IPS-11a (cell line): ENCODE data around the gene CHRD.

Source experiments
- H3K4me3 ChIP-seq: one replicate; pipeline ENCODE4 v1.5.1; 2013; ENCODE audit warnings: low read depth, low read length, control low read depth

The CHRD gene

DNA sequence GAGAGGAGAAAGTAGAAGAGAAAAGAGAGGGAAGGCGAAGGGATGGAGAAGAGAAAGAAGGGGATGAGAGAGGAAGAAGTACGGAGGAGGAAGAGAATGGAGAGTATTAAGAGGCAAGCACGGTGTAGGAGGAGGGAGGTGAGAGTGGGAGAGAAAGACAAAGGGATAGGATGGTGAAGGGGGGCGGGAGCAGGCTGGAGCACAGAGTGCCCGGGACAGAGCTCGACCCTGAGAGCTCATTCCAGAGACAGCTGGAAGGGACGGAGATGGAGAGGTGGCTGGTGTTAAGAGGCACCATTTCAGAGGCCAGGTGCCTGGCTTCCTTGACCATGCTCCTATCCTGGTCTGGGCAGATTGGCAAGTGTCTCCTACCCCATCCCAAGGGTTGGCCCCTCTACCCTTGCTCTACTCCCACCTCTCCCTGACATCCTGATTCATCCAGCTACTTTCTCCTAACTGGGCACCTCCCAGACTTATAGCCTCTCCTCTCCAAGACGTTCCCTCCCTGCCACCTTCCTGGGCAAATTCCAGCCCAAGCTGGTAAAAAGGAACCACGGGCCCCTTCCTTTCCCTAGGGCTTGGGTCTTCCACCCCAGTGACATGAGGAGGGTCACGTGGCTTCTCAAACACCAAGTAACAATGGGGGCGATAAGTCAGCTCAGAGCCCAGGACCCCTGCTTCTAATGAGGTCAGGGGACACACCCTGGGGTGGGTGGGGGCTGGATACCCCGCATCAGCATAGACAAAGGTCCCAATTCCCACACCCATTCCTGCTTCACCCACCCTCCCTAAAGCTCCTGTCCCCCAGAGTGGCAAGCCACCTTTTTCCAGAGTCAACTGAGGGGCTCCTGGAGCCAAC lies 19.6 kb upstream of the CHRD start:
- peak overlapping the region; percentile 87 for H3K4me3 ChIP-seq

DNA sequence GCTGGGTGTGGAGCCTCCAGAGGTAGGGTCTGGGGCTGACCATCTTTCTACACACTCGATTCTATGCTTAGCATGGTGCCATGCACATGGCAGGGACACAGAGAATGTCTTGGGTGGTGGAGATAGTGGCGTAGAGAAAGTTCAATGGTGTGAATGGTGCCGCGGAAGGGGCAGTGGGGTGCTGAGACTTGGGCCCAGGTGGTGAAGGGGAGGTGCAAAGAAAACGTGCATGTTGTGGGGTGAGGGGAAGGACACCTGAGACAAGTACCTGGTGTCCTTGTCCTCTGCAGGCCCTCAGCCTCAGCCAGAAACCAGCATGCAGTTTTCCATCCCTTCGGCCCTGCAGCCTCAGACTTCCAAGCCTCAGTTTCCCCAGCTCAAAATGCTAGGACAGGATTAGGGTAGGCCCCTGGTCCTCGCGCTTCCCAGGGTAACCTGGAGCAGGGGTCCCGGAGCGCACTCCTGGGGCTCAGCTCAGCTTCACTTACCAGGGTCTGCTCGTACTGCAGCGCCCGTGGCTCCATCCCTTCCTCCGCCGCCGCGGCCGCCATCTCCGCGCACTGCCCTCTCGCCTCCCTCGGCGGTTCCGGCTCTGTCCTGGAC lies 18.8 kb upstream of the CHRD start:
- peak overlapping the region; percentile 87 for H3K4me3 ChIP-seq

DNA sequence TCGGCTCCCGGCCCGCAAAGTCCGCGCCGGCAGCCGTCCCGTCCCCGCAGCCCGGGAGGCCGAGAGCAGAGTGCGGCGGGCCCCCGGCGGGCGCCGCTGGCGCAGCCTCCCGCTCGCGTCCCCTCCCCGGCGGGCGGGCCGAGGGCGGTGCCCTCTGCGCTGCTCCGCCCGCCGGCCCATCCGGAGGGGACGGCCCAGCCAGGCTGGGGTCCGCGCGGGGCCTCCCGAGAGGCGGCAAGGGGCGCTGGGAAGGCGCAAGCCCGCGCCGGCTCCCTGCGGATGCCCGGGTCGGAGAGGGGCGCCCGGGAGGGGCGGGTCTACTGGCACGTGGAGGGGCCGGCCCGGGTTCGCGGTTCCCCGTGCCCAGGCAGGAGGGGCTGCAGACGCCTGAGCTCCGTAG lies 18.3 kb upstream of the CHRD start, which contains the start of the genes CLCN2 and POLR2H:
CLCN2 (minus strand) TSS at position 74 of the 400 bp plus-strand sequence. CDS start 126 bp downstream, outside the sequence.
POLR2H (plus strand) TSS at position 179 of the 400 bp plus-strand sequence. CDS start 1,783 bp downstream, outside the sequence.
- peak within 1 kb of the TSS; percentile 87 for H3K4me3 ChIP-seq

DNA sequence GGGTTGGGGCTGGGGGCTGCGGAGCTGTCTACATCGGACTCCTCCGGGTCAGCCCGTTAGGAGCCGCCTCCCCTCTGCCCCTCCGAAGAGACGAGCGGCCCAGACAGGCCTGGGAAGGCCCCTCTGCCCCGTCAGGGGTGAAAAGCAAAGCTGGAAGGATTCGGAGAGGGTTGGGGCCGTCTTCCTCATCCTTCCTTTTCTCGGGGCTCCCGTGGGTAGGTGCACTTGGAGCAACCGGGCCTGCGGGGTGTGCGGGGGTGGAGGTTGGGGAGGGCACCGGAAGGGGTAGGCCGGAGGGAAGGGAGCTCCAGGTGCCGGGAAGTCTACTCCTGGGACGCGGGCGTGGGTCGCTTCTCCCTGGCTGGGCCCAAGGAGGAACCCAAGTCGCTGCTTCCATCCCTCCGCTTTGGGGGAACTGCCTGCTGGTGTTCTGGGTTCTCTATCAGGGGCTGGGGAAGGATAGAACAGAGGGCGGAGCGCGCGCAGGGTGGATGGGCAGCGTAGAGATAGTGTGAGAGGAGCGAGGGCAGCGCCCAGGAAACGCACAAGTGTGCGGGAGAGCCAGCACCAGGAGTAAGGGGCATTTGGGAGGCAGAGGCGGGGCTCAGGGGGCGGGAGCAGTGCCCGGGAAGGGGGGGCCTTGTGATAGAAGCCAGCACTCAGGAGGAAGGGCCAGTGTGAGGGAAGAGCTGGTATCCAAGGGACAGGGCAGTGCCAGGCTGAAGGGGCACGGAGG lies 17.8 kb upstream of the CHRD start:
- peak overlapping the region; percentile 87 for H3K4me3 ChIP-seq

DNA sequence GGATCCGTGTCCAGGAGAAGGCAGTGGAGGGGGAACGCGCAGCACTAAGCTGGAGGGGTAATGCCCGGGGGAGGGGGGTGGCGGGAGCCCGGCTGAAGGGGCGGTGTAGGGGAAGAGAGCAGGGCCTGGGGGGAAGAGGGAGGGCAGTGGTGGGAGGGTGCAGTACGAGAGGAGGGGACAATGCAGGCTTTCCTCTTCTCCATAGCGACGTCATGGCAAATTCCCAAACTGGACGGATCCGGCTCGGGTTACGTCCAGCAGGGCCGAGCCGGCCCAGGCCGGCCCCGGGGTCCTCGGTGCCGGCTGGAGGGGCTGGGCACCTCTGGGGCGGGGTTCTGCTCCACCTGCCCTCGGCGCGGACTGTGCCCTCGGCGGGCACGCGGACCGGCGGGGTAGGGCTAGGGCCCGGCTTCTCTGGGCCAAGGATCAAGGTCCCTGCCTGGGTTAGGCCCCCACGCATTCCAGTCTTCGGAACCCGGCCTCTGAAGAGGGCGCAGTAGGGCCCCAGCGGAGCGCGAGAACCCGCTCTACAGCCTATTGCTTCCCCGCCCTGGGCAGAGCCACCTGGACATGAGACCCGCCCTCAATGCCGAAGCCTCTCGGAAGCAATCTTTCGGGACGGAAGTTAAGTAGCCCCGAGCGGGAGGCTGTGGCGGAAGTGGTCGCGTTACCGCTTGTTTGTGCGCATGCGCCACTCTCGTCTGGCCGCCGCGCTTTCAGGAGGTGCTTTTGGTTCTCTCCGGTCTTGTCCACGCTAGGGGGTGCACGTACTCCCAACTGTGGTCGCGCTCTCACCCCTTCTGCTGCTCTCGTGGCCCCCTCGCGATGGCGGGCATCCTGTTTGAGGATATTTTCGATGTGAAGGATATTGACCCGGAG lies 16.9 kb upstream of the CHRD start:
- H3K4me3 ChIP-seq: peak overlapping the region; percentile 87

DNA sequence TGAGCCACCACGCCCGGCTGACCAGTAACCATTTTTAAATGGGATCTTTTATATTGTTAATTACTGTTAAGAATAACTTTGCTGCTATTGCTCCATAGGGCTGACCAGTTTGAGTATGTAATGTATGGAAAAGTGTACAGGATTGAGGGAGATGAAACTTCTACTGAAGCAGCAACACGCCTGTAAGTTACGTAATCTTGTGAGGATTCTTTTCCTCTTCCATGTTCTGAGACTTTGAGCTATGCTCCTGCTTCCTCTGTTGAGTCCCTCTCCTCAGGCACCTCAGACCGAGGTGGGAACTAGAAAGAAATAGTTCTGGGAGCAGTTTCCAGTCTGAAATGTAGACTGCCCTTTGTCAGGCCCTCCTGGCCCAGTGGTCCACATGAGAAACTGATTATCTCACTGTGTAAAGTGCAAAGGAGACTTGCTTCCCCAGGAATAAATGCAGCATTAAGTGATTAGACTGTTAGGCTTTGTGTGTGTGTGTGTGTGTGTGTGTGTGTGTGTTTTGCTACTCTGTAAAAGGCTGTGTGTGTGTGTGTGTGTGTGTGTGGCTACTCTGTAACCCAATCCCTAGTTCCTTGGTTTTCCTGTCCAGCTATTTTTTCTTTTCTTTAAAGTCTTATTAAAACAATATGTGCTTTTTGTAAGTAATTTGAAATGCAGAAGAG lies 13.1 kb upstream of the CHRD start:
- H3K4me3 ChIP-seq: no peak overlapping the region

DNA sequence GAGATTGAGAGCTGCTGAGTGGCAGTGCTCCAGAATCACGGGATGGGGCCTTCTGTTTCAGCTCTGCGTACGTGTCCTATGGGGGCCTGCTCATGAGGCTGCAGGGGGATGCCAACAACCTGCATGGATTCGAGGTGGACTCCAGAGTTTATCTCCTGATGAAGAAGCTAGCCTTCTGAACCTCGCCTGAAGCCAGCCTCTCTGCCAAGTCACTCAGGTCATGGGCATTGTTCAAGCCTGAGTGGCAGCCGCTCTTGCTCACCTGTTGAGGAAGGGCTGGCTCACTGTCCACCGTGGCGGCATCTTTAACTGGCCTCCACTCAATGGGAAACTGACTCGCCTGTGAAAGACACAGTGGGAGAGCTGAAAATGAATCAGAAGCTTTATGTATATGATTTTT lies 11.7 kb upstream of the CHRD start:
- no peak overlapping the region for H3K4me3 ChIP-seq

DNA sequence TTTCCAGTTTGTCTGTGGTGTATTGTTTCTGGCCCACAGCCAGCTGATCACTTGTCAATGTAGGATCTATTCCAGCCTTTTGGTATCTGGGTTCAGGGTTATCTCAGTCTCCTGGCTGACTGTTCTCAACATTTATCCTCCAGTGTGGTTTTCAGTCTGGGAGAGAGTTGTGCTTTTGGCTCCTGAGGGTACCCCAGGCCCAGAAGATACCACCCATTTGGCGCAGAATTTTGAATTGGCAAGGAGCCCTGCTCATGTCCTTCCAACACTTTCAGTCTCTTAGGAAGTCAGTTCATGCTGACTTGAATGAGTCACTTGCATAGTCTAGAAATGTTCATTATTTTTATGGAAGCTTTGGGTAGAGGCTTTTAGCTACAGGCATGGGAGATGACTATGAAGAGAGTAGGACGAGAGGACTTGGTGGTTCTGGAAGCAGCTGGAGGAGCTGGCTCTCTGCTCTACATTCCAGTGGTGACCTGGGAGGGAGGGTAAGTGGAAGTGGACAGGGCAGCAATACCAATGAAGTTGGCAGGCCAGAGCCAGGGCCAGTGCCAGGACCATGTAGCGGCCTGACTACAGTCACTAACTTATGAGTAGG lies 11.2 kb upstream of the CHRD start:
- H3K4me3 ChIP-seq: no peak overlapping the region

DNA sequence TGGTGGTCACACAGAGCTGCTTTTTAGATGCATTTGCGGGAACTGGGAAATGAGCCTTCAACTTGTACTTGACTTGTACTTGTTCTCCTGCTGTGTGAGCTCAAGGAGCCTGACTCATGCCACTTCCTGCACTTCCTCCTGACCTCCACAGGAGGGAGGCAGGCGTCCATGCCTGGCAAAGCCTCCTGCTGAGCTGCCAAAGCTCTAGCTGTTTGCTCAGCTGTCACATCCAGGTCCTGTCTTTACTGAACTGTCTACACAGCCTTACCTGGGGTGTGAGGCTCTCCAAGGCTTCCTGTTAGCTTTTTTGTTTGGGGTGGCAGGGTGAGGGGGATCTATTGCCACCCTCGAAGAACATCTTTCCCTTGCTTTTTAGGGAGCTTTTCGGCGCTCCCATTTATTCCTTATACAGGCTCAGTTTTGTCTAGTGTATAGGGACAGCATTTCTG lies 8.3 kb upstream of the CHRD start:
- no peak overlapping the region for H3K4me3 ChIP-seq

DNA sequence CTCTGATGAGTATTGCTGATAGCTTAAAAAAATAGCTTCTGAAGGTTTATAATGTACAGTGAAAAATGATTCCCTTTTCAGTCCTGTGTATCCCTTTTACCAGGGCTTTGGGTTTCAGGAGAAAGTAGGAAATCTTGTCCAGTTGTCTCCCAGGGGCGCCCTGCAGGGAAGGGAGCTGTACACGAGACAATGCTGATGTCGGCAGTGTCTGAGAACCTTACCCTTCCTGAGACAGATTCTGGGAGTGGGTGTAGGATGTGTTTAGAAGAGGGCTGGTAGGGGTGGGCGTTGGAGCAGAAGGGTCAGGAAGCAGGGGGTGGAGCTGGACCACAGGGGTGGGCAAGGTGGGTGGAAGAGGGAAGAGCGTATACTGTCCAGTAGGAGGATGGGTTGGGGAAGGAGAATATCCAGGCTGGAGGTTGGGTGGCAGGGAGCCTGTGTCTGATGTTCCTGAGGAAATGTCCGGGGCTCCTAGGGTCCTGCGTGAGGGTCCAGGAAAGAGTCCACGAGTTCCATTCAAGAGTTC lies 7.5 kb upstream of the CHRD start:
- no peak overlapping the region for H3K4me3 ChIP-seq

DNA sequence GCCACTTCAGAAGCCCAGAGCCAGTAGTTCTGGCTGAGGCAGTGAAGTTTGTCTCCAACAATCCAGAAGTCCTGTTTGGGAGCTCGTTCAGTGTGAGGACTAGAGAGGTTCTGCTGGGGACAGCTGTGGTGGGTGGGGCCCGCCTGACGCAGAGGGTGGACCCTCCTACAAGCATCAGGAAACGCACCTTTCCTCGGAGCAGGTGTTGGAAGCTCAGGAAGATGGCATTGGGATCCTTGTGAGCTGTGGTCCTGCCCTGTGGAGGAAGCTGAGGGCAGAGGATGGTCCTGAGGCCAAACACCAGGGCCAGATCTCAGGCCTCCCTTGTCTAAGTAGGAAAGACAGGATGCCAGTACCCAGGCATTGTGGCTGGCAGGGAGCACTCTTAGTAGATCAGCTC lies 6.9 kb upstream of the CHRD start:
- no peak overlapping the region for H3K4me3 ChIP-seq

DNA sequence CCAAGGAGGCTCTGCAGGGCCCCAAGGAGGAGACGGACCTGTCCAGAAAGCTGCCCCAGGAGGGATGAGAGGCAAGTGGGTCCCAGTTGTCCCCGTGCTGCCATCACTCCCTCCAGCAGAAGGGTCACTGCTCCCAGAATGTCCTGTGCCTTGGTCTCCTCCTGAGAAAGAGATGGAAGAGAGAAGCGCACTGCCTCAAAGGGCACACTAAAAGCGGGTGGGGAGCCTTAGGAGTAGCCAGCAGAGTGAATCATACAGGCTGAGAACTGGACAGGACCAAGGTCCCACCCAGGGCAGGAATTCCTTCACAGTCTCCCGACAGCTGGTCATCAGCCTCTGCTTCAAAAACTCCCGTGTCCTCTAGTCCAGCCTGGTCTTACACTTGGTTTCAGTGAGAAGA lies 6.4 kb upstream of the CHRD start:
- no peak overlapping the region for H3K4me3 ChIP-seq

DNA sequence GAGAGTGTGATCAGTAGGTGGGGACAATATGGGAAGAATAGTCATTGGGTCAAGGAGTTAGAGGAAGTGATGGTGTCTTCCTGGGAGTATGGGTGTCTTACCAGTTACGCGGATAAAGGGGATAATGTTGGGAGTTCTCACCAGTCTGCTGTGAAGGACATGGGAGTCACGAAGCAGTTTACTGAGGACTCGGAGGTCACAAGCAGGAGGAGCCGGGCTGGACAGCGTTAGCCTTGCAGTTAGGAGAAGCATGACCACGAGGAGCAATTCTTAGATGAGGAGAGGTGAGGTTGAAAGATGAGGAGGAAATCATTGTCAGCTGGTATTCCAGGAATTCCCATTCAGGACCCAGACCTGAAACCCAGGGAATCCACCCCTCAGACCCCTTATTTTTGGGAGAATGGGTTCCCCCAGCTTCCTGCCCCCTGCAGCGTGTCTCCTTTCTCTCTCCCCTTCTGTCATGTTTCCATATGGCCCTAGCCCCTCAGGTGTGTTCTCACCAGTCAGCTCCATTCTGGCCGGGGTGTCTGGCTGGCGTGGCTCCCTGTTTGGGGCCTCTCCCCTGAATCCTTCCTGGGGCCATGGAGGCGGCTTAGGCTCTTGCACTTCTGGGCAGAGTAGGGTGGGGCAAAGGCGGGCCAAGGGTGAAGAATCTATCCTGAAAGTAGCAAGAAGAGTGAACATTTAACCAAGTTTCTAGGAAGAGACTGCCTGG lies 4.0 kb upstream of the CHRD start:
- H3K4me3 ChIP-seq: no peak overlapping the region

DNA sequence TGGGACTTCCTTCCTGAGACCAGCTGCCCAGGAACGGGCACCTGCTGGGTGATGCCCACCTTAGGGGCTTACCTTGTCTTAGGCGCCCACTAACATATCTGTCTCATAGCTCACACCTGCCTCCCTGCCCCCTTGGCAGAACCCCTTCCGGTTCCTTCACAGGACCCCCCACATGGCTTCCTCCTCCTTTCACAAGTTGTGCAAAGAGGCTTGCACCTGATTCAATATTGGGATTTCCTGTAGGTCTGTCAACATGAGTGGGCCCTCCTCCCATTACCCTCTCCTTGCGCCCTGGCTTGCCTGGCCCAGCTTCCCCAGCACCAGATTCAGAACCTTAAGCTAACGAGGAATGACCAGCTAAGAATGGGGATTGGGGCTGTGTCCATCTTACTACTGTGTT lies 2.5 kb upstream of the CHRD start:
- no peak overlapping the region for H3K4me3 ChIP-seq

DNA sequence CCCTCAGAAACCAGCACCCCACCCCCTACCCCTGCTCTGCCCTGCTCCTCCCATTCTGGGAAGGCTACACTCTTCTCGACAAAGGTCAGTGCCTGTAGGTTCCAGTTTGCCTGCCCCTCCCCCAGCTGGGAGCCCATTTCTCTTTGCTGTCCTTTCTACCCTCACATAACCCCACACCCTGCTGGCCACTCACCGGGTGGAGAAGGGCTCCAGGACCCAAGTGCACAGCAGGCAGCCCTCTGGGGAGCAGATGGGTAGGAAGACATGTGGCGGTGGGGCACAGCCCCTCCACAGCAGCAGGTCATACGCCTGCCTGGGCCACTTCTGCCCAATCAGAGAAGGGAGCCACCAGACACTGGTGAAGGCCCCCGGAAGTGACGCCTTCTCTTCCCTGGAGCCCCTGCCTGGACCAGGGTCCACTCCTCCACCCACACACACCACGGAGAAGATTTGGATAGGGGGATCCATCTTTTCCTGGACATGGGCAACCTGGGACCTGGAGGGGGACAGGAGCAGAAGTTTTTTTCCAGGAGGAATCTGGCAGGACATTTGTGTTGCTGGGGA lies 1.9 kb upstream of the CHRD start, which contains the start of gene THPO:
THPO (minus strand) TSS at position 326 of the 564 bp plus-strand sequence. CDS start 1,948 bp downstream, outside the sequence.
- no peak within 1 kb of the TSS for H3K4me3 ChIP-seq

DNA sequence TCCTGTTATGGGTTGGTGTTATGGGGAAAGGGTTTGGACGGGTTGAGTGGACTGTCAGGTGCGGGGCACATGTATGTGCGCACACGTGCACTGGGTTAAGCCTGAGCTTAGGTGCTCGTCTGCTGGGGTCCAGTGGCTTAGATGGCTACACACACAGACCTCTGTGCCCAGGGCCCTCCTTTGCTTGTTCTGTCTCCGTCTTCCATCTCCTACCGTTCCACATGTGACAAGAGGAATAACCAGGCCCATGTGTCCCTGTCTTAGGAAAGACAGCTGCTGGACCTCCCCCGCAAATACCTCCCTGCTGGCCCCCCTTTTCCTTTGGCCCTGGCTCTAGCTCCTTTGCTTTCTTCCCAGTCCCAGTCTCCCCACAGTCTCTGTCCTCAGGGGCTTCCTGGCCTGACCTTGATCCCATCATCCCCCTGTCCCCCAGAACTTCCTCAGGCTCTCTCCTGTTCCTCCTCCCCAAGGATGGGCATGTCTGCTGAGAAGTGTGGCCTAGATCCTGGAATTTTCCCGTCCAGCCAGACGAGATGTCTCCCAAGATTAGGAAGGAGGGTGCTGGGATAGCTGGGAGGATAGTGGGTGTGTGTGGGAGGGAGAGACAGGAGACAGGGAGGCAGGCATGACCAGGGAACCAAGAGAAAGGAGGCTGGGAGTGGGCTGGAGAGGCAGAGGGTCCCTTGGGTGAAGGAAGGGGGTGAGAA lies 1.1 kb upstream of the CHRD start:
- no peak overlapping the region for H3K4me3 ChIP-seq

DNA sequence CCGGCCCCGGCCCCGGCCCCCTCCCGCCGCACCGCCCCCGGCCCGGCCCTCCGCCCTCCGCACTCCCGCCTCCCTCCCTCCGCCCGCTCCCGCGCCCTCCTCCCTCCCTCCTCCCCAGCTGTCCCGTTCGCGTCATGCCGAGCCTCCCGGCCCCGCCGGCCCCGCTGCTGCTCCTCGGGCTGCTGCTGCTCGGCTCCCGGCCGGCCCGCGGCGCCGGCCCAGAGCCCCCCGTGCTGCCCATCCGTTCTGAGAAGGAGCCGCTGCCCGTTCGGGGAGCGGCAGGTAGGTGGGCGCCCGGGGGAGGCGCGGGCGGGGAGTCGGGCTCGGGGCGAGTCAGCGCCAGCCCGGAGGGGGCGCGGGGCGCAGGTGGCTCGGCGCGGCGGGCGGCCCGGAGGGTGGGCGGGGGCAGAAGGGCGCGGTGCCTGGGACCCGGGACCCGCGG lies 352 bp downstream of the CHRD start:
- peak overlapping the region; percentile 47 for H3K4me3 ChIP-seq
